T follicular helper cell (primary cell): Measurements from ENCODE around the gene ANAPC7.
"Not testable (repeated sequence)": the region's sequence is repeated elsewhere in the genome, so short reads cannot be mapped to it uniquely, and the experiment has no call there.

Experiments used
- DNase-seq: peaks from one replicate; pipeline ENCODE4 v3.0.0-alpha.2; 2020; ENCODE audit warnings: low read depth

Gene ANAPC7

GRCh38 chr12:110348431-110349059 lies 55.0 kb downstream of the ANAPC7 start:
- no peak for DNase-seq

GRCh38 chr12:110347767-110348166 lies 55.7 kb downstream of the ANAPC7 start:
- DNase-seq = no peak

- no peak for DNase-seq
Observed at GRCh38 chr12:110345963-110346362, 57.5 kb downstream of the ANAPC7 start.

- no peak for DNase-seq
Observed at GRCh38 chr12:110345176-110345661, 58.3 kb downstream of the ANAPC7 start.

GRCh38 chr12:110344657-110345056 lies 58.9 kb downstream of the ANAPC7 start:
- DNase-seq = no peak

GRCh38 chr12:110343736-110344555 lies 59.6 kb downstream of the ANAPC7 start:
- no peak for DNase-seq

GRCh38 chr12:110343114-110343513 lies 60.4 kb downstream of the ANAPC7 start:
- DNase-seq = no peak

GRCh38 chr12:110342157-110342556 lies 61.4 kb downstream of the ANAPC7 start:
- DNase-seq = no peak

GRCh38 chr12:110340706-110341105 lies 62.8 kb downstream of the ANAPC7 start:
- no peak for DNase-seq

GRCh38 chr12:110340261-110340660 lies 63.2 kb downstream of the ANAPC7 start:
- DNase-seq = not testable (repeated sequence)

GRCh38 chr12:110339184-110339952 lies 64.1 kb downstream of the ANAPC7 start:
- DNase-seq = no peak

GRCh38 chr12:110338754-110339153 lies 64.8 kb downstream of the ANAPC7 start:
- no peak for DNase-seq

GRCh38 chr12:110337912-110338710 lies 65.4 kb downstream of the ANAPC7 start:
- DNase-seq = no peak

- no peak for DNase-seq
Observed at GRCh38 chr12:110335481-110336045, 67.9 kb downstream of the ANAPC7 start.

- DNase-seq = no peak
Observed at GRCh38 chr12:110333201-110333600, 70.3 kb downstream of the ANAPC7 start.

- no peak for DNase-seq
Observed at GRCh38 chr12:110330544-110330943, 73.0 kb downstream of the ANAPC7 start.

GRCh38 chr12:110330124-110330523 lies 73.4 kb downstream of the ANAPC7 start:
- DNase-seq = no peak

GRCh38 chr12:110329710-110330109 lies 73.8 kb downstream of the ANAPC7 start:
- no peak for DNase-seq
